HCT116 (cell line): ENCODE results near the gene NELL1. TPM values are rescaled to one million over a fixed set of nuclear protein-coding genes. Genes with fewer than 3 reads are reported as not detected.

Experiments
- ATAC-seq: fragments of 200-7000 bp; cut with Tn5 transposase; 2 replicates; pipeline ENCODE4 v1.9.1; 2020; ENCODE audit warnings: mild to moderate bottlenecking, moderate library complexity
- BruUV-seq: library from RNA; stranded (reverse); fragments of 400-500 nt; replicated peaks from 2 replicates; lab custom pipeline; 2021; lab: Mats Ljungman, UMichigan
- CTCF ChIA-PET: fragments of 300-600 bp; sonication (Branson Sonifier 250); formaldehyde crosslinking; loops from one replicate; lab custom pipeline; 2021; ENCODE audit warnings: antibody characterized with exemption; lab: Charles Lee
- POLR2A ChIA-PET: fragments of 300-600, 350-600 bp; sonication (Branson Sonifier 250); formaldehyde crosslinking; loops from one replicate; lab custom pipeline; 2021; ENCODE audit warnings: antibody characterized with exemption; lab: Charles Lee
- RAD21 ChIA-PET, 2 experiments: fragments of 300-600 bp; sonication (Branson Sonifier 250); formaldehyde crosslinking; loops; one replicate each; lab custom pipeline; 2023; ENCODE audit warnings: low total read pairs in 2 of 2; ENCODE audit not compliant: uncharacterized antibody in 2 of 2, unreplicated experiment in 2 of 2, low non-redundant PET in 1 of 2; lab: Charles Lee
- DNase-seq: peaks from one replicate; pipeline ENCODE4 v3.0.0-alpha.2; 2010; ENCODE audit warnings: low read depth, low spot score
- H2AFZ ChIP-seq: fragments of 200-600 bp; shearing (Covaris generic), sonication (generic); 2 replicates; pipeline ENCODE4 v1.6.1; 2017; ENCODE audit warnings: low read depth, mixed run types, mixed read lengths, antibody characterized with exemption, low read length; ENCODE audit not compliant: poor library complexity, severe bottlenecking
- H3K27ac ChIP-seq: 2 replicates; pipeline ENCODE4 v1.5.1; 2012; ENCODE audit warnings: low read depth, low read length
- H3K27me3 ChIP-seq: fragments of 200-600 bp; sonication (generic); 2 replicates; pipeline ENCODE4 v1.6.1; 2016; ENCODE audit warnings: mixed run types, low read length, mixed read lengths; ENCODE audit not compliant: insufficient read depth
- H3K36me3 ChIP-seq, 2 experiments: fragments of 200-500 bp in 1 of 2; fragments of 200-600 bp in 1 of 2; sonication (Bioruptor generic) in 1 of 2; sonication (generic) in 1 of 2; 2 replicates each; pipeline versions ENCODE4 v1.5.1 to v1.6.1; 2014 to 2016; ENCODE audit warnings: low read length in 2 of 2, inconsistent platforms in 1 of 2, mixed read lengths in 1 of 2, mixed run types in 1 of 2; ENCODE audit not compliant: insufficient read depth in 2 of 2, control insufficient read depth in 1 of 2
- H3K4me1 ChIP-seq, 2 experiments: fragments of 200-600 bp in 1 of 2; sonication (generic) in 1 of 2; 2 replicates each; pipeline versions ENCODE4 v1.5.1 to v1.6.1; 2012 to 2017; ENCODE audit warnings: low read length in 2 of 2, inconsistent platforms in 1 of 2, mild to moderate bottlenecking in 1 of 2, mixed read lengths in 1 of 2, mixed run types in 1 of 2, moderate library complexity in 1 of 2; ENCODE audit not compliant: insufficient read depth in 2 of 2, control insufficient read depth in 1 of 2
- H3K4me2 ChIP-seq: fragments of 200-600 bp; sonication (generic); 2 replicates; pipeline ENCODE4 v1.6.1; 2017; ENCODE audit warnings: mixed run types, low read length, mixed read lengths
- H3K4me3 ChIP-seq, 2 experiments: fragments of 200-600 bp in 1 of 2; sonication (generic) in 1 of 2; replicated peaks in 1 of 2; 2 replicates each; pipeline ENCODE4 v1.5.1; 2011 to 2016; ENCODE audit warnings: low read length in 2 of 2, control low read depth in 1 of 2, low read depth in 1 of 2, mild to moderate bottlenecking in 1 of 2, mixed read lengths in 1 of 2, mixed run types in 1 of 2
- H3K79me2 ChIP-seq: fragments of 200-600 bp; sonication (generic); 2 replicates; pipeline ENCODE4 v1.6.1; 2017; ENCODE audit warnings: mild to moderate bottlenecking, mixed run types, low read length, moderate library complexity, mixed read lengths; ENCODE audit not compliant: insufficient read depth
- H3K9ac ChIP-seq: fragments of 200-600 bp; sonication (generic); 2 replicates; pipeline ENCODE4 v1.6.1; 2016; ENCODE audit warnings: low read length, mixed read lengths
- H3K9me2 ChIP-seq: fragments of 200-600 bp; sonication (generic), shearing (Covaris generic); 2 replicates; pipeline ENCODE4 v1.6.1; 2017; ENCODE audit warnings: mixed run types, mild to moderate bottlenecking, moderate library complexity; ENCODE audit not compliant: insufficient read depth
- H3K9me3 ChIP-seq, 2 experiments: fragments of 200-500 bp in 1 of 2; fragments of 200-600 bp in 1 of 2; sonication (Bioruptor generic) in 1 of 2; sonication (generic) in 1 of 2; 2 replicates each; pipeline ENCODE4 v1.6.1; 2014 to 2017; ENCODE audit warnings: low read length in 2 of 2, mixed read lengths in 2 of 2, inconsistent platforms in 1 of 2, low read depth in 1 of 2, mild to moderate bottlenecking in 1 of 2, mixed run types in 1 of 2, moderate library complexity in 1 of 2; ENCODE audit not compliant: control insufficient read depth in 1 of 2, insufficient read depth in 1 of 2
- H4K20me1 ChIP-seq: fragments of 200-600 bp; sonication (generic), shearing (Covaris generic); 2 replicates; pipeline ENCODE4 v1.6.1; 2017; ENCODE audit warnings: mixed run types, mild to moderate bottlenecking, moderate library complexity; ENCODE audit not compliant: insufficient read depth
- ATF3 ChIP-seq: IDR thresholded peaks from 2 replicates; pipeline ENCODE4 v1.6.1; 2012
- CBX3 ChIP-seq: IDR thresholded peaks from 2 replicates; pipeline ENCODE4 v1.6.1; 2012; ENCODE audit warnings: low read depth
- CEBPB ChIP-seq: IDR thresholded peaks from 2 replicates; pipeline ENCODE4 v1.6.1; 2012; ENCODE audit warnings: low read depth
- CTCF ChIP-seq, 3 experiments: fragments of 200-600 bp in 1 of 3; sonication (generic) in 1 of 3; IDR thresholded peaks in 2 of 3; conservative IDR thresholded peaks in 1 of 3; 2 replicates each; pipeline ENCODE4 v1.5.1; 2012 to 2017; ENCODE audit warnings: low read depth in 2 of 3, low read length in 2 of 3, antibody characterized with exemption in 1 of 3, borderline replicate concordance in 1 of 3, control low read depth in 1 of 3, mild to moderate bottlenecking in 1 of 3, mixed read lengths in 1 of 3, mixed run types in 1 of 3, moderate library complexity in 1 of 3; ENCODE audit not compliant: insufficient read depth in 1 of 3
- EGR1 ChIP-seq: IDR thresholded peaks from 2 replicates; pipeline ENCODE4 v1.6.1; 2012; ENCODE audit warnings: low read depth
- ELF1 ChIP-seq: IDR thresholded peaks from 2 replicates; pipeline ENCODE4 v1.6.1; 2012; ENCODE audit warnings: low read depth, borderline replicate concordance
- EZH2 ChIP-seq: fragments of 200-600 bp; sonication (generic); IDR thresholded peaks from 2 replicates; pipeline ENCODE4 v1.6.1; 2017; ENCODE audit warnings: antibody characterized with exemption, mixed run types
- EZH2phosphoT487 ChIP-seq: fragments of 200-600 bp; IDR thresholded peaks from 2 replicates; pipeline ENCODE4 v1.6.1; 2018; ENCODE audit warnings: antibody characterized with exemption, borderline replicate concordance
- FOSL1 ChIP-seq: IDR thresholded peaks from 2 replicates; pipeline ENCODE4 v1.6.1; 2012; ENCODE audit warnings: low read depth
- MAX ChIP-seq: IDR thresholded peaks from 2 replicates; pipeline ENCODE4 v1.6.1; 2012
- POLR2AphosphoS5 ChIP-seq: IDR thresholded peaks from 2 replicates; pipeline ENCODE4 v1.6.1; 2011; ENCODE audit warnings: mild to moderate bottlenecking, low read depth, low read length, moderate library complexity
- RAD21 ChIP-seq: IDR thresholded peaks from 2 replicates; pipeline ENCODE4 v1.6.1; 2012; ENCODE audit warnings: low read depth, mild to moderate bottlenecking
- REST ChIP-seq: IDR thresholded peaks from 2 replicates; pipeline ENCODE4 v1.6.1; 2012; ENCODE audit warnings: low read depth
- SIN3A ChIP-seq: IDR thresholded peaks from 2 replicates; pipeline ENCODE4 v1.6.1; 2012; ENCODE audit warnings: low read depth
- SP1 ChIP-seq: IDR thresholded peaks from 2 replicates; pipeline ENCODE4 v1.6.1; 2012; ENCODE audit warnings: low read depth
- TCF7L2 ChIP-seq: IDR thresholded peaks from 2 replicates; pipeline ENCODE4 v1.7.0; 2011; ENCODE audit warnings: borderline replicate concordance, inconsistent platforms; ENCODE audit not compliant: insufficient read depth, insufficient read length; ENCODE audit errors: extremely low read depth
- YY1 ChIP-seq: IDR thresholded peaks from 2 replicates; pipeline ENCODE4 v1.6.1; 2011; ENCODE audit warnings: low read length, low read depth, moderate library complexity, mild to moderate bottlenecking; ENCODE audit not compliant: insufficient replicate concordance; ENCODE audit errors: extremely low read depth
- ZBTB33 ChIP-seq: IDR thresholded peaks from 2 replicates; pipeline ENCODE4 v1.6.1; 2011; ENCODE audit warnings: mild to moderate bottlenecking, low read length, moderate library complexity; ENCODE audit not compliant: insufficient replicate concordance; ENCODE audit errors: extremely low read depth
- ZFX ChIP-seq: fragments of 450-650 bp; IDR thresholded peaks from 2 replicates; pipeline ENCODE4 v1.6.1; 2017
- ZNF274 ChIP-seq: fragments of 200-500 bp; sonication (Bioruptor generic); IDR thresholded peaks from 2 replicates; pipeline ENCODE4 v1.6.1; 2014; ENCODE audit warnings: mild to moderate bottlenecking, low read depth, low read length, inconsistent platforms
- intact Hi-C: fragments of 100-400 bp; cut with micrococcal nuclease; formaldehyde crosslinking; loops from 2 replicates; pipeline ENCODE4 v1.10.0; 2022
- total RNA-seq: library from RNA; stranded (reverse); gene quantifications from one replicate; pipeline ENCODE4 v1.2.1, GENCODE V29; 2021; ENCODE audit not compliant: unreplicated experiment

NELL1 gene
- total RNA-seq, 1 experiment from 2014 or later: not detected

- DNase-seq: no peak
- no peak overlapping the region for H2AFZ ChIP-seq
- H4K20me1 ChIP-seq: no peaks in the 10 kb centered on the region; the same call in 1 of the 2 replicates
- H3K4me2 ChIP-seq: no peak overlapping the region
- H3K9ac ChIP-seq: no peak overlapping the region
- no peaks in the 10 kb centered on the region for H3K4me1 ChIP-seq
- H3K9me3 ChIP-seq: peaks cover 3 to 19% of the 10 kb centered on the region in 2 experiments; a peak in 2 of 4 replicates
- H3K36me3 ChIP-seq: no peaks in the 10 kb centered on the region
- no TSS peak for BruUV-seq
- POLR2A ChIA-PET: no interaction called here
- CTCF ChIA-PET: no interaction called here
- H3K79me2 ChIP-seq: no peaks in the 10 kb centered on the region
- RAD21 ChIA-PET: no interaction called here
- H3K9me2 ChIP-seq: no peaks in the 10 kb centered on the region
- H3K27ac ChIP-seq: no peak overlapping the region
- intact Hi-C loops: no loop called here
- H3K27me3 ChIP-seq: no peaks in the 10 kb centered on the region
- no peak for ATAC-seq
- no peak overlapping the region for H3K4me3 ChIP-seq
- TF ChIP-seq CBX3 (no peak), CEBPB (no peak), EZH2 (no peak), REST (no peak), YY1 (no peak), CTCF (IDR thresholded peaks at IDR 0.05 in 2 of 3, conservative IDR thresholded peaks at IDR 0.05 in 1 of 3; ENCODE audit: borderline replicate concordance in 1 of 3, insufficient read depth in 1 of 3, low read depth in 2 of 3, low read length in 2 of 3) (no peak), ATF3 (no peak), ZBTB33 (no peak), TCF7L2 (no peak), ZFX (no peak), EGR1 (no peak), MAX (no peak), SIN3A (no peak), SP1 (no peak), RAD21 (no peak), ZNF274 (no peak), FOSL1 (no peak), POLR2AphosphoS5 (no peak), ELF1 (no peak), EZH2phosphoT487 (no peak)
These were observed 510.8 kb downstream of the NELL1 start for GRCh38 chr11:21180182-21180581.
